Measurements from ENCODE around the gene TMIGD3. TPM values are rescaled to one million over a fixed set of nuclear protein-coding genes. Genes with fewer than 3 reads are reported as not detected.

The TMIGD3 gene
- total and polyA plus RNA-seq, 2 donors from 2014 or later: 0.43 to 3.0 TPM

DNA sequence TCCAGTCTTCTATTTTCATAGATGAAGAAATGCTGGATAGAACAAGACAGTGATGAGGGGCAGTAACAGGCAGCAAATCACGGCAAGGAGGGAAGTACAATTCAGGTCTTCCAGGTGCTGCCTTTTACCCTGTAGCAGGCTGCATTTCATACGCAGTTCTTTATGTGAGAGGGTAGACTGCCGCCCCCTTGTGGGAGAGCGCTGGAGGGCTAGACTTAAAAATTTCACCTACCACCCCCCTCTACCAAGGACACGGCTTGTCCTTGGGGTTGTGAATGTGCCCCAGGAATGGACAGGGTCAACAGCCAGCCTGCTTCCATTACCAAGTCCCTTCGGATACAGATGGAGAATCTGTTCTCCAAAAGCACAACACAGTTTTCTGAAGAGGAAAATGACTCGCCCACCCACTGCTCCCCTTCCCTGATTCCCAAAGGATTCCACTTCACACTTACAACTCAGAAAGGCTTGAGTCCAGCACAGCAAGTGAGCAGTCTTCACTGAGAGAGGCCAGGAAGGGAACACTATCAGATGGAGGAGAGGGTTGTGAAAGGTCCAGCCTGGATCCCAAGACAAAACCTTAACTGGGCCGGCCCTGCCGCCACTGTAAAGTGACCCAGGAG is 61.8 kb downstream of the TMIGD3 start:
- DNase-seq (peak in 2 of 5 donors; percentile 15 to 17), FAIRE-seq (no peak)
- Histone ChIP-seq H3K4me3 (ENCODE audit: low read length in 3 of 3) (no peak overlapping the region), H3K27ac (ENCODE audit: low read depth in 2 of 2, low read length in 2 of 2) (no peak overlapping the region), H3K9me3 (ENCODE audit: control insufficient read depth in 2 of 3, insufficient read depth in 1 of 3, low read length in 3 of 3) (no peaks in the 10 kb centered on the region), H3K36me3 (ENCODE audit: control insufficient read depth in 2 of 3, insufficient read depth in 3 of 3, low read length in 3 of 3) (peaks cover 18 to 37% (median 33%) of the 10 kb centered on the region in 3 donors), H3K27me3 (ENCODE audit: control insufficient read depth, insufficient read depth, low read length) (no peaks in the 10 kb centered on the region), H3K9ac (ENCODE audit: low read length in 3 of 3) (no peak overlapping the region), H3K4me1 (ENCODE audit: control insufficient read depth in 2 of 3, insufficient read depth in 2 of 3, low read depth in 1 of 3, low read length in 3 of 3) (no peaks in the 10 kb centered on the region)
- intact Hi-C loops (cut with DNase I): no loop called here
- TF ChIP-seq, protein P1, sequence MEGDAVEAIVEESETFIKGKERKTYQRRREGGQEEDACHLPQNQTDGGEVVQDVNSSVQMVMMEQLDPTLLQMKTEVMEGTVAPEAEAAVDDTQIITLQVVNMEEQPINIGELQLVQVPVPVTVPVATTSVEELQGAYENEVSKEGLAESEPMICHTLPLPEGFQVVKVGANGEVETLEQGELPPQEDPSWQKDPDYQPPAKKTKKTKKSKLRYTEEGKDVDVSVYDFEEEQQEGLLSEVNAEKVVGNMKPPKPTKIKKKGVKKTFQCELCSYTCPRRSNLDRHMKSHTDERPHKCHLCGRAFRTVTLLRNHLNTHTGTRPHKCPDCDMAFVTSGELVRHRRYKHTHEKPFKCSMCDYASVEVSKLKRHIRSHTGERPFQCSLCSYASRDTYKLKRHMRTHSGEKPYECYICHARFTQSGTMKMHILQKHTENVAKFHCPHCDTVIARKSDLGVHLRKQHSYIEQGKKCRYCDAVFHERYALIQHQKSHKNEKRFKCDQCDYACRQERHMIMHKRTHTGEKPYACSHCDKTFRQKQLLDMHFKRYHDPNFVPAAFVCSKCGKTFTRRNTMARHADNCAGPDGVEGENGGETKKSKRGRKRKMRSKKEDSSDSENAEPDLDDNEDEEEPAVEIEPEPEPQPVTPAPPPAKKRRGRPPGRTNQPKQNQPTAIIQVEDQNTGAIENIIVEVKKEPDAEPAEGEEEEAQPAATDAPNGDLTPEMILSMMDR (IDR thresholded peaks at IDR 0.05; ENCODE audit: borderline replicate concordance, extremely low read depth, insufficient read depth): no peak

DNA sequence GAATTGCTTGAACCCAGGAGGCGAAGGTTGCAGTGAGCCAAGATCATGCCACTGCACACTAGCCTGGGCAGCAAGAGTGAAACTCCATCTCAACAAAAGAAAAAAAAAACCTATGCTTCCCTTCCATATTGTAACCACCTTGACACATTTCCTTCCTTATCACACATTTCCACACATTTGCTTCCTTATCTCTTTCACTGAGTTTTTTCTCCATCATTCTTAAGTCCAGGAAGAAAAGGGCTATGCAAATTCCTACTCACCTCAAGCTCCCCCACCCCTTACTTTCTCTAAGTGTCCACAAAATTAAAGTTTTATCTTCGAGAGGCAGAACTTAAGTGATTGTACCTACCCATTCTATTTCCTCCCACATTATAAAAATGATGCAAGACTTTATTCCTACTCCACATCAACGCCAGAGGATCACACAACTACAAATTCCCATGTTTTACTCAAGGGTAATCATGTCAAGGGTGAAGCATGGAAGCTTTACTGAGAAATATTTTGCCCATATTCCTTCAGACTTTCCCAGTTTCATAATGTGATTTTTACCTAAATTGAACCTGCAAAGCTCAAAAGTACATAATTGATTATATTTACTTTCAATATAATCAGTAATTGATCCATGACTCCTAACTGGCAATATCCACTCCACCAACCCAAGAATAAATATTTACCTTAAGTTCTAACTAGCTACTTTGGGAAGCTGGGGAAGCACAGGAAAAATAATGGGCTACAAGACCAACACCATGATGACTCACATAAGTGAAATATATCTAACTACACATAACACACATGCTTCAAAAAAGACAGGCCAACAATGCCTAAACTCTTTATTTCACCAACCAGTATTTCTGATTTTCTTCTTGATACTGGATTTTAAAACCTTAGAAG is 63.7 kb downstream of the TMIGD3 start:
- Histone ChIP-seq H3K36me3 (ENCODE audit: control insufficient read depth in 2 of 3, insufficient read depth in 3 of 3, low read length in 3 of 3) (peaks cover 18 to 37% (median 33%) of the 10 kb centered on the region in 3 donors), H3K9me3 (ENCODE audit: control insufficient read depth in 2 of 3, insufficient read depth in 1 of 3, low read length in 3 of 3) (no peaks in the 10 kb centered on the region), H3K27ac (ENCODE audit: low read depth in 2 of 2, low read length in 2 of 2) (no peak overlapping the region), H3K9ac (ENCODE audit: low read length in 3 of 3) (no peak overlapping the region), H3K4me1 (ENCODE audit: control insufficient read depth in 2 of 3, insufficient read depth in 2 of 3, low read depth in 1 of 3, low read length in 3 of 3) (no peaks in the 10 kb centered on the region), H3K27me3 (ENCODE audit: control insufficient read depth, insufficient read depth, low read length) (no peaks in the 10 kb centered on the region), H3K4me3 (ENCODE audit: low read length in 3 of 3) (no peak overlapping the region)
- no peak for FAIRE-seq
- no peak for DNase-seq
- TF ChIP-seq, protein P1 (IDR thresholded peaks at IDR 0.05; ENCODE audit: borderline replicate concordance, extremely low read depth, insufficient read depth): no peak
- intact Hi-C loops (cut with DNase I): no loop called here

DNA sequence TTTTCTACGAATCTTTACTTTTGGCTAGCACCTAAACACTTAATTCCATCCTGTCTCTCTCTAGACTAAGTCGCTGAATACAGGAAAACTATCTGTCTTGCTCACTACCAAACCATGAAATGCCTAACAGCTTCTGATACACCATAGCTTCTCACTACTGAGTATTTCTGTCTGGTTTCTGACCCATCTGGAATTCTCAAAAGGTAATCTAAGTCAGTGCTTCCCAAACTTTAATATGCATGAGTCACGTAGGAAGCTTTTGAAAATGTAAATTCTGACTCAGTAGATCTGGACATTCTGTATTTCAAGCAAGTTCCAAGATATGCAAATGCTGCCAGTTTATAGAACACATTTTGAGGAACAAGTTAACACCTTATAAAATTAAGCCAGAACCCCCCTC is 66.7 kb downstream of the TMIGD3 start:
- no peak for FAIRE-seq
- peaks cover 7 to 14% (median 13%) of the 10 kb centered on the region in 3 donors for H3K36me3 ChIP-seq (ENCODE audit: control insufficient read depth in 2 of 3, insufficient read depth in 3 of 3, low read length in 3 of 3)
- TF ChIP-seq, protein P1 (IDR thresholded peaks at IDR 0.05; ENCODE audit: borderline replicate concordance, extremely low read depth, insufficient read depth): no peak

More for the DNA sequence above, 66.7 kb downstream of the TMIGD3 start:
- no peaks in the 10 kb centered on the region for H3K27me3 ChIP-seq (ENCODE audit: control insufficient read depth, insufficient read depth, low read length)
- H3K9me3 ChIP-seq (ENCODE audit: control insufficient read depth in 2 of 3, insufficient read depth in 1 of 3, low read length in 3 of 3): no peaks in the 10 kb centered on the region
- intact Hi-C loops (cut with DNase I): no loop called here
- H3K9ac ChIP-seq (ENCODE audit: low read length in 3 of 3): no peak overlapping the region
- H3K4me3 ChIP-seq (ENCODE audit: low read length in 3 of 3): no peak overlapping the region
- no peak for DNase-seq
- no peaks in the 10 kb centered on the region for H3K4me1 ChIP-seq (ENCODE audit: control insufficient read depth in 2 of 3, insufficient read depth in 2 of 3, low read depth in 1 of 3, low read length in 3 of 3)
- no peak overlapping the region for H3K27ac ChIP-seq (ENCODE audit: low read depth in 2 of 2, low read length in 2 of 2)

Other genes with a start within 250 kb of the TMIGD3 start
- gene CHIA, start 212.8 kb downstream of the TMIGD3 start, total RNA-seq: not detected
- 0.52 TPM for gene CHIA, start 212.8 kb downstream of the TMIGD3 start, polyA plus RNA-seq (ENCODE audit: insufficient read depth, low read depth, low replicate concordance)
- 3.4 TPM for gene OVGP1, start 75.9 kb downstream of the TMIGD3 start, total RNA-seq
- gene OVGP1, start 75.9 kb downstream of the TMIGD3 start, polyA plus RNA-seq (ENCODE audit: insufficient read depth, low read depth, low replicate concordance): 2.6 TPM
- gene WDR77, start 54.4 kb downstream of the TMIGD3 start, total RNA-seq: 26.5 TPM
- 28.2 TPM for gene WDR77, start 54.4 kb downstream of the TMIGD3 start, polyA plus RNA-seq (ENCODE audit: insufficient read depth, low read depth, low replicate concordance)
- gene ATP5PB, start 54.2 kb downstream of the TMIGD3 start, total RNA-seq: 207 TPM
- gene ATP5PB, start 54.2 kb downstream of the TMIGD3 start, polyA plus RNA-seq (ENCODE audit: insufficient read depth, low read depth, low replicate concordance): 791 TPM
- 31.5 TPM for gene C1orf162, start 29.6 kb downstream of the TMIGD3 start, total RNA-seq
- gene C1orf162, start 29.6 kb downstream of the TMIGD3 start, polyA plus RNA-seq (ENCODE audit: insufficient read depth, low read depth, low replicate concordance): 8.9 TPM
- 10.8 TPM for gene ADORA3, start within 50 bp of the TMIGD3 start, total RNA-seq
- 3.1 TPM for gene ADORA3, start within 50 bp of the TMIGD3 start, polyA plus RNA-seq (ENCODE audit: insufficient read depth, low read depth, low replicate concordance)
- 91.3 TPM for gene RAP1A, start 116.2 kb upstream of the TMIGD3 start, total RNA-seq
- 55.8 TPM for gene RAP1A, start 116.2 kb upstream of the TMIGD3 start, polyA plus RNA-seq (ENCODE audit: insufficient read depth, low read depth, low replicate concordance)
- gene INKA2, start 235.8 kb upstream of the TMIGD3 start, total RNA-seq: 5.6 TPM
- 3.5 TPM for gene INKA2, start 235.8 kb upstream of the TMIGD3 start, polyA plus RNA-seq (ENCODE audit: insufficient read depth, low read depth, low replicate concordance)

Measured in kidney (tissue), 14 donors.